Hepatocyte (in vitro differentiated cells): ENCODE data around the gene PSMC2. TPM values are rescaled to one million over a fixed set of nuclear protein-coding genes. Genes with fewer than 3 reads are reported as not detected.
A peak's percentile ranks its signal among the peaks of the same experiment; 100 is the strongest.

Experiments
- DNase-seq: peaks from one replicate; pipeline ENCODE4 v3.0.0-alpha.2; 2016; ENCODE audit warnings: low spot score
- H2AFZ ChIP-seq: fragments of 200-600 bp; sonication (generic); 2 replicates; pipeline ENCODE4 v1.6.0; 2016; ENCODE audit warnings: antibody characterized with exemption, mild to moderate bottlenecking
- H3K27ac ChIP-seq: fragments of 200-600 bp; sonication (generic); 2 replicates; pipeline ENCODE4 v1.5.1; 2016; ENCODE audit warnings: mild to moderate bottlenecking
- H3K27me3 ChIP-seq: fragments of 200-600 bp; sonication (generic); 2 replicates; pipeline ENCODE4 v1.6.1; 2016
- H3K36me3 ChIP-seq: fragments of 200-600 bp; sonication (generic); replicated peaks from 2 replicates; pipeline ENCODE4 v1.5.1; 2016; ENCODE audit warnings: low read depth; ENCODE audit not compliant: insufficient read depth
- H3K4me1 ChIP-seq: fragments of 200-600 bp; sonication (generic); 2 replicates; pipeline ENCODE4 v1.5.1; 2016; ENCODE audit warnings: mild to moderate bottlenecking, moderate library complexity; ENCODE audit not compliant: insufficient read depth
- H3K4me2 ChIP-seq: fragments of 200-600 bp; sonication (generic); 2 replicates; pipeline ENCODE4 v1.6.0; 2016
- H3K4me3 ChIP-seq: fragments of 200-600 bp; sonication (generic); 2 replicates; pipeline ENCODE4 v1.5.1; 2016; ENCODE audit warnings: mild to moderate bottlenecking
- H3K79me2 ChIP-seq: fragments of 200-600 bp; sonication (generic); 2 replicates; pipeline ENCODE4 v1.6.0; 2017; ENCODE audit warnings: mild to moderate bottlenecking
- H3K9me2 ChIP-seq: fragments of 200-600 bp; sonication (generic); replicated peaks from 2 replicates; pipeline ENCODE4 v1.6.0; 2017; ENCODE audit warnings: mild to moderate bottlenecking; ENCODE audit not compliant: insufficient read depth
- H3K9me3 ChIP-seq: fragments of 200-600 bp; sonication (generic); 2 replicates; pipeline ENCODE4 v1.5.1; 2016; ENCODE audit warnings: low read depth, mild to moderate bottlenecking
- H4K20me1 ChIP-seq: fragments of 200-600 bp; sonication (generic); 2 replicates; pipeline ENCODE4 v1.6.0; 2016; ENCODE audit warnings: mild to moderate bottlenecking; ENCODE audit not compliant: insufficient read depth, poor library complexity, severe bottlenecking
- EZH2 ChIP-seq: fragments of 200-600 bp; sonication (generic); IDR thresholded peaks from 2 replicates; pipeline ENCODE4 v1.6.1; 2016; ENCODE audit warnings: antibody characterized with exemption, mild to moderate bottlenecking, borderline replicate concordance
- EZH2phosphoT487 ChIP-seq: fragments of 200-600 bp; sonication (generic); IDR thresholded peaks from one replicate; pipeline ENCODE4 v1.6.1; 2018; ENCODE audit warnings: antibody characterized with exemption, mild to moderate bottlenecking, low read depth, moderate library complexity; ENCODE audit not compliant: unreplicated experiment, severe bottlenecking
- WGBS: methylation state at CpG from one replicate; pipeline ENCODE4 v1.1.6; 2016; ENCODE audit warnings: low lambda C conversion rate; ENCODE audit errors: missing lambda C conversion rate; 5-methylcytosine and 5-hydroxymethylcytosine counted together
- polyA plus RNA-seq: library from polyadenylated mRNA; unstranded; fragments of >200 nt; fragmentation: Nextera tagmentation; extraction: Ambion mirVana; gene quantifications from 2 replicates; pipeline ENCODE4 v1.2.1, GENCODE V29; 2016
- total RNA-seq: library from RNA; depleted of rRNA; stranded (reverse); fragments of >200 nt; gene quantifications from 2 replicates; pipeline ENCODE4 v1.2.3, GENCODE V29; 2014
- TF ChIP-seq, protein P1 (sequence below): fragments of 200-600 bp; sonication (generic); IDR thresholded peaks from 2 replicates; pipeline ENCODE4 v1.5.1; 2016; ENCODE audit warnings: antibody characterized with exemption, mild to moderate bottlenecking; ENCODE audit not compliant: poor library complexity

PSMC2 gene
- total and polyA plus RNA-seq, 2 experiments from 2014 or later, result 138 to 158 TPM

DNA sequence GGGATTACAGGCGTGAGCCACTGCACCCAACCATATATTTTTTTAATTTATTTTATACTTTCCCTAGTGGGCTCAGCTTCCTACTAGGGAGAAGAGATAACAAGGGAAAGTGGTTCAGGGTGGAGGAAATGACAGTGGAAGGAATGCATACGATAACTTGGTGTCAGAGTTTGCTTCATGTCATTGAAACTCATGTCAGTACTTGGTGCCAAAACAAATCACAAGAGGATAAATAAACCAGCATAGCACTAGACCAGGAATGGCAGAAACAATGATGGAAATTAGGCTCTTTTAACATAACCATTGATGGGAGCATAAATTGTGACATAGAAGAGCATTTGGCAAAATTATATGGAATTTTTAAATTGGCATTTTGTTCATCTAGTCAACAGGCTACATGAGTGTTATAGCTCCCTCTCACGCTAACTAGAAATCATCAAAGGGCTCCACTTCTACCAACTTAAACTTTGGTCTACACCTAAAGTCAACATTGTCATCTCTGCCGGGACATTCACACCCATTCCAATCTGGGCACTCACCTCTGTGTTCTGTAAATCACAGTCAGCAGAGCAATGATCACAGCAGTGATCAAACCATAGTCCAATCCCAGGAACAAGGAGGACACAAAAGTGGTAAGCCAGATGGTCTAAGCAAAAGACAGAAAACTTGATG, 41.2 kb downstream of the PSMC2 start:
- DNase-seq, result peak; percentile 45
- WGBS, result 76% methylated on average over 4 of the region's 4 CpGs
- H3K27ac ChIP-seq, result peak overlapping the region; percentile 82

DNA sequence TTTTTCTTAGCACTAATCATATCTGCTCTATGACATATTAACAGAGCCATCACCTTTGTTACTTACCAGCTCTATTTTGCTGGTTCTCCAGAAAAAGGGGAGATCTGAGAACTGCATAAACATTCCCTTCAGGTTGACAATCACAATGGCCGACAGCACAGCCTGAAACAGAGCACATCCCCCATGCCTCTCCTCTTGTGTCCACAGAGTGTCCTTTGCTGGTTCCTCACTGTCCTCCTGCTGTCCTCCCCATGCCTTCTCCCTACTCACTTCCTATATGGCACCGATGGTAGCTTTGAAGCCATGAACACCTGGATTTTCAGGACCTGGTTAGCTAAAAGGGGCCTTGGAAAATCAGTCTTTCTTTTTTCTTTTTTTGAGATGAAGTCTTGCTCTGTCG, 41.8 kb downstream of the PSMC2 start:
- Histone ChIP-seq H4K20me1 (no peaks in the 10 kb centered on the region), H3K27ac (peak overlapping the region; percentile 82), H3K4me3 (no peak overlapping the region), H2AFZ (no peak overlapping the region), H3K36me3 (no peaks in the 10 kb centered on the region), H3K79me2 (no peaks in the 10 kb centered on the region), H3K9me2 (no peaks in the 10 kb centered on the region), H3K4me1 (peaks cover 3% of the 10 kb centered on the region), H3K9me3 (no peaks in the 10 kb centered on the region), H3K27me3 (no peaks in the 10 kb centered on the region), H3K4me2 (no peak overlapping the region)
- 83% methylated on average over 3 of the region's 3 CpGs for WGBS
- TF ChIP-seq, protein P1, sequence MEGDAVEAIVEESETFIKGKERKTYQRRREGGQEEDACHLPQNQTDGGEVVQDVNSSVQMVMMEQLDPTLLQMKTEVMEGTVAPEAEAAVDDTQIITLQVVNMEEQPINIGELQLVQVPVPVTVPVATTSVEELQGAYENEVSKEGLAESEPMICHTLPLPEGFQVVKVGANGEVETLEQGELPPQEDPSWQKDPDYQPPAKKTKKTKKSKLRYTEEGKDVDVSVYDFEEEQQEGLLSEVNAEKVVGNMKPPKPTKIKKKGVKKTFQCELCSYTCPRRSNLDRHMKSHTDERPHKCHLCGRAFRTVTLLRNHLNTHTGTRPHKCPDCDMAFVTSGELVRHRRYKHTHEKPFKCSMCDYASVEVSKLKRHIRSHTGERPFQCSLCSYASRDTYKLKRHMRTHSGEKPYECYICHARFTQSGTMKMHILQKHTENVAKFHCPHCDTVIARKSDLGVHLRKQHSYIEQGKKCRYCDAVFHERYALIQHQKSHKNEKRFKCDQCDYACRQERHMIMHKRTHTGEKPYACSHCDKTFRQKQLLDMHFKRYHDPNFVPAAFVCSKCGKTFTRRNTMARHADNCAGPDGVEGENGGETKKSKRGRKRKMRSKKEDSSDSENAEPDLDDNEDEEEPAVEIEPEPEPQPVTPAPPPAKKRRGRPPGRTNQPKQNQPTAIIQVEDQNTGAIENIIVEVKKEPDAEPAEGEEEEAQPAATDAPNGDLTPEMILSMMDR, result no peak
- no peak for TF ChIP-seq EZH2
- TF ChIP-seq EZH2phosphoT487, result no peak
- no peak for DNase-seq

More for the DNA sequence above, 41.2 kb downstream of the PSMC2 start:
- Histone ChIP-seq H3K4me2 (no peak overlapping the region), H4K20me1 (no peaks in the 10 kb centered on the region), H3K4me3 (no peak overlapping the region), H3K79me2 (no peaks in the 10 kb centered on the region), H3K9me2 (no peaks in the 10 kb centered on the region), H3K27me3 (no peaks in the 10 kb centered on the region), H3K4me1 (peaks cover 3% of the 10 kb centered on the region), H3K36me3 (no peaks in the 10 kb centered on the region), H3K9me3 (no peaks in the 10 kb centered on the region), H2AFZ (no peak overlapping the region)
- TF ChIP-seq, protein P1, result no peak
- TF ChIP-seq EZH2phosphoT487 (no peak), EZH2 (no peak)

DNA sequence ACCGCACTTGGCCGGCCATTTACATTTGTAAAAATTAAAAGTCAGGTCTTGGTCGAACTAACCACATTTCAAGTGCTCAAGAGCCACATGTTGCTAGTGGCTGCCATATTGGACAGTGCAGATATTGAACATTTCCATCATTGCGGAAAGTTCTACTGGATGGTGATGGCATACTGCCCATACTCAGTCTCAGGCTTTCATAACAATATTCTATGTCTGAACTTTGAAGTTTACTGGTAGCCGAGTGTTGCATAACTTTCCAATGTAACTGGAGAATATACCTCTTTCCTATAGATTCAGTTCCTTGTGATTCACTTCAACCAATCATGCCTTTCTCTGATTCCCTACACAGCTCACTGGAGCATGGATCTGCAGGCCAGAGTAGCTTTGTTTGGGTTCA, 43.7 kb downstream of the PSMC2 start:
- H4K20me1 ChIP-seq, result no peaks in the 10 kb centered on the region
- no peaks in the 10 kb centered on the region for H3K9me3 ChIP-seq
- H3K4me3 ChIP-seq, result no peak overlapping the region
- H3K79me2 ChIP-seq, result no peaks in the 10 kb centered on the region
- no peaks in the 10 kb centered on the region for H3K9me2 ChIP-seq
- no peak overlapping the region for H3K4me2 ChIP-seq
- H3K4me1 ChIP-seq, result peaks cover 3% of the 10 kb centered on the region
- H3K36me3 ChIP-seq, result no peaks in the 10 kb centered on the region
- DNase-seq, result no peak
- no peak overlapping the region for H3K27ac ChIP-seq
- WGBS, result 95% methylated on average over 5 of the region's 5 CpGs
- no peak for TF ChIP-seq EZH2phosphoT487
- TF ChIP-seq, protein P1, result no peak
- TF ChIP-seq EZH2, result no peak
- H3K27me3 ChIP-seq, result no peaks in the 10 kb centered on the region
- no peak overlapping the region for H2AFZ ChIP-seq
